OCI-LY3 (cell line): ENCODE measurements around the gene DYNC2I2.

Source experiments
- CTCF ChIP-seq: fragments of 200-600, 300-600 bp; sonication (generic); IDR thresholded peaks from 2 replicates; pipeline ENCODE4 v1.5.1; 2014; ENCODE audit warnings: antibody characterized with exemption, low read length, low read depth
- EZH2phosphoT487 ChIP-seq: fragments of 200-600 bp; shearing (Covaris generic); IDR thresholded peaks from 2 replicates; pipeline ENCODE4 v1.6.1; 2018; ENCODE audit warnings: antibody characterized with exemption, mixed run types, low read depth

- TF ChIP-seq CTCF (no peak), EZH2phosphoT487 (no peak)
These were observed 2.7 kb downstream of the DYNC2I2 start for GRCh38 chr9:128653908-128654307.
